Activated CD8-positive, alpha-beta memory T cell treated with anti-CD3 and anti-CD28 coated beads, Interleukin-2, amount 50 U/mL, for 4 hours (primary cell): ENCODE results near the gene AHSP.
"Not testable (repeated sequence)": the region's sequence is repeated elsewhere in the genome, so short reads cannot be mapped to it uniquely, and the experiment has no call there.

Experiments used
- DNase-seq: peaks from one replicate; pipeline ENCODE4 v3.0.0-alpha.2; 2020

The AHSP gene

DNA sequence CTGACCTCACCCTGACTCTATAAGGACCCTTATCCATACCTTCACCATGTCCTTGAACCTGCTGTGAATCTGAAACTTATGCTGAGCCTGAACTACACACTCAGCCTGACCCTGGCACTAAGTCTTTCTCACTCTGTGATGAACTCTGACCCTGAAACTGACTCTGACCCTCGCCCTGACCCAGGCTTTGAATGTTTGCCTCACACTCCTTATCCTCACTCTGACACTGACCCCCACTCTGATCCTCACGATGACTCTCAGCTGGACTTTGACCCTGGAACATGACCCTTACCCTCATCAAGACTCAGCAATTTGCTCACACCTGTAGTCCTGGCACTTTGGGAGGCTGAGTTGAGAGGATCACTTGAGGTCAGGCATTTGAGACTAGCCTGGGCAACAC, 4.4 kb downstream of the AHSP start:
- DNase-seq, result no peak

DNA sequence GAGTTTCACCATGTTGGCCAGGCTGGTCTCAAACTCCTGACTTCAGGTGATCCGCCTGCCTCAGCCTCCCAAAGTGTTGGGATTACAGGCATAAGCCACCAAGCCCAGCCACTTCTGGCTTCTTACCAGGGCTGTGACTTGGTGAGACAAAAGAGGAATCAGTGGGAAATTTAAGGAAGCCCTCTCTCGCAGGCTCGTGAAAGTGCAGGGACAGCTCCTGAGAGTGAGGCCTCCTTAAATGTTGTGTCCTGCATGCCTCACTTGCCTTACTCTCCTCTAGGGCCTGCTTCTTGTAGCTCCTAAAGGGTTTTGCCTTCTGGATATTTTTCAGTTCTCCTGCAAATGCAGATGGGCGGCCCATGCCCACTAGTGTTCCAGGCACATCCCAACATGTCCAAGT, 5.2 kb downstream of the AHSP start:
- no peak for DNase-seq

DNA sequence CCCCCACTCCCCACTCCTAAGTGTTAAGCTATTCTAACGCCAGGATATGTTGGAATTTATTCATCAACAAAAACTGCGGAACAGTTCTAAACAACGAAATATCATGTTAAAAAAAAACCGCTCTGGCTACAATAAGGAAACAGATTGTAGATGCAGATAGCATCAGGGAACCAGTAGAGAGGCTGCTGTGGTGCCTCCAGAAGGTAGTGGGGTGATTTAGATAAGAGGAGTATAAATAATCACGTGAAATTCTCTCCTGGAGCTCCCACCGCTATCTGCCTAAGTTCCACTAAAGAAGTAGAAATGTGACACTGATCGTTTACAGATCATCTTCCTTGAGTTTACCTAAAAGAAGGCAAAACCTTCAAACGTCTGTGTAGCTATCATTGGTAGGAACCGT, 8.0 kb downstream of the AHSP start:
- DNase-seq, result no peak

DNA sequence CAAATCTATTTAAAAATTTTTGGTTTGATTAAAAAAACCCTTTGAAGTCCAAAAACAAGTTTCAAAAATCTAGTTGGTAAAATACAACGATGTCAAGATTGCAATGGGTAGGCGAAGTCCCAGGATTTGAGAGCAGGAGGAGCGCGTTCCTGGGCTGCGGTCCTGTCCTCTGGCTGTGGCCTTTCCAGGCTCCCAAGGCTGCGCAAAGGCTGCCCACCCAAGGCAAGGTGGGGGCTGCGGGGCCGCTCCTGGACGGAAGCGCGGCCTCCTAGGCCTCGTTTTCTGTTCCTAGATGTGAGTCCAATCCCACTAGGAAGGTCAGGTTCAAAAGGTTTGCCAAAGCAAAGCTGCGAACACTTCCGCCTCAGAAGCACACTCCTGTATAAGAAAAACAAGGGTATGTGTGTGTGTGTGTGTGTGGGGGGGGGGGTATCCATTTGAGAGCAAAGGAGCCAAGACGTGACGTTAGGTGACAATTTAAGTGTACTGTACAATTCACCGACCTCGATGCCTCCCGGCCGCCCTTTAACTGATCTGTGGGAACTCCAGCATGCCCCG, 9.2 kb downstream of the AHSP start:
- no peak for DNase-seq

DNA sequence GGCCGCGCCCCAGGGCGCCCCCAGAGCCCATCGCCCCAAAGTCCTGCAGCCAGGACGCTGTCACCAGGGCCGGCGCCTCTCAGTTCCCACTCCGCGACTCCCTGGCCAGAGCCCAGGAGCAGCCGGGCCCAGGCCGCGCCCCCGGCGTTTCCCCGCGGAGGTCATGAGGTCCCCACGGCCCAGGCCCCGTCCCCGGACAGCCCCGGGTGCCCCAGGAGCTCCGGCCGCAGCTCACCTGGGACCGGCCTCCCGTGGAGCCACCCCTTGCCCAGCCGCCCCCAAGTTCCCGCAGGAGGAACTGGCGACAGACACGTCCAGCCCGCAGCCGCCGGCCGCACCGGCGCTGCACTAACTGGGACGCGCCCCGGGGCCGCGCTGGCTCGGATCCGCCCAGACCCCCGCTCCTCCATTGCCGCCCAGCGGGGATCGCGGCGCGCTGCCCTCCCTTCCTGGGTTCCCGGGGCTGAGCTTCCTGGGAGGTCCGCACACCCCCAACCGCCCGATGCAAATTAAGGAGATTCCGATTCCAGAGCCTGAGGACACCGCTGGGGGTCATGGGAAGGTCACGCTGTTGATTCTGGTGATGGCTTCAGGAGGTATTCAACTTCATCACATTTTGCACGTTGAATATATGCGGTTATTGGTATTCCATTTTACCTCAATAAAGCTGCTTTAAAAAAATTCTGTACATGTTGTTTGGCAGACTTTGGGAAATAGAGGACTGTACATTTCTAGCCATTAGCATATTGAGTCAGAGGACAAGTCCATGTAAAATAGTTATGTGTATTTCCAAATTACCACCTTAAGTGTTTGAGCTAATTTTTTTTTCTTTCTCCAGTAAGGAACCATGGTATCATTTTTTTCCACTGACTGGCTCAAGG, 9.9 kb downstream of the AHSP start:
- DNase-seq, result no peak

DNA sequence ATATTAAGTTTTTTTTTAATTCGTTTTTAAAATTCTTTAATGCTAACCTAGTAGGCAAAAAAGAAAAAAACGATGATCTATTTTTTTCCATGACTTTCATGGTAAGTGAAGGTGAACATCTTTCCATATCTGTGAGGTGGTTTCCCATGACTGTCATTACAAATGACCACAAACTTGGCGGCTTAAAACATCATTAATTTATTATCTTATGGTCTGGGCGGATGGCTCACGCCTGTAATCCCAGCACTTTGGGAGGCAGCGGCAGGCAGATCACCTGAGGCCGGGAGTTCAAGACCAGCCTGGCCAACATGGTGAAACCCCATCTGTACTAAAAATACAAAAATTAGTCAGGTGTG, 10.5 kb downstream of the AHSP start:
- not testable (repeated sequence) for DNase-seq

DNA sequence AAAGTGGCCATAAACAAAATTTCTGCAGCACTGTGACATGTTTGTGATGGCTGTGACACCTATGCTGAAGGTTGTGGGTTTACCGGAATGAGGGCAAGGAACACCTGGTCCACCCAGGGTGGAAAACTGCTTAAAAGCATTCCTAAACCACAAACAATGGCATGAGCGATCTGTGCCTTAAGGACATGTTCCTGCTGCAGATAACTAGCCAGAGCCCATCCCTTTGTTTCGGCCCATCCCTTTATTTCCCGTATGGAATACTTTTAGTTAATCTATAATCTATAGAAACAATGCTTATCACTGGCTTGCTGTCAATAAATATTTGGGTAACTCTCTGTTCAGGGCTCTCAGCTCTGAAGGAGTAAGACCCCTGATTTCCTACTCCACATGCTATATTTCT, 12.1 kb downstream of the AHSP start:
- DNase-seq, result not testable (repeated sequence)

DNA sequence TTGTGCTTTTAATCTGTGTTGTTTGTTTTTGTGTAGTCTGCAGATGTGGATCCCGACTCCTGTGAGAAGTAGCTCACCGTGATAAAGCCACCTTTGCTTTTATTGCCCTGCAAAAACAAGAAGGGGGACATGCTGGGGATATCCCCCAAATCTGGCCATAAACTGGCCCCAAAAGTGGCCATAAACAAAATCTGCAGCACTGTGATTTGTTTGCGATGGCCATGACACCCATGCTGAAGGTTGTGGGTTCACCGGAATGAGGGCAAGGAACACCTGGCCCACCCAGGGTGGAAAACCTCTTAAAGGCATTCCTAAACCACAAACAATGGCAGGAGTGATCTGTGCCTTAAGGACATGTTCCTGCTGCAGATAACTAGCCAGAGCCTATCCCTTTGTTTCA, 15.1 kb downstream of the AHSP start:
- DNase-seq, result no peak

DNA sequence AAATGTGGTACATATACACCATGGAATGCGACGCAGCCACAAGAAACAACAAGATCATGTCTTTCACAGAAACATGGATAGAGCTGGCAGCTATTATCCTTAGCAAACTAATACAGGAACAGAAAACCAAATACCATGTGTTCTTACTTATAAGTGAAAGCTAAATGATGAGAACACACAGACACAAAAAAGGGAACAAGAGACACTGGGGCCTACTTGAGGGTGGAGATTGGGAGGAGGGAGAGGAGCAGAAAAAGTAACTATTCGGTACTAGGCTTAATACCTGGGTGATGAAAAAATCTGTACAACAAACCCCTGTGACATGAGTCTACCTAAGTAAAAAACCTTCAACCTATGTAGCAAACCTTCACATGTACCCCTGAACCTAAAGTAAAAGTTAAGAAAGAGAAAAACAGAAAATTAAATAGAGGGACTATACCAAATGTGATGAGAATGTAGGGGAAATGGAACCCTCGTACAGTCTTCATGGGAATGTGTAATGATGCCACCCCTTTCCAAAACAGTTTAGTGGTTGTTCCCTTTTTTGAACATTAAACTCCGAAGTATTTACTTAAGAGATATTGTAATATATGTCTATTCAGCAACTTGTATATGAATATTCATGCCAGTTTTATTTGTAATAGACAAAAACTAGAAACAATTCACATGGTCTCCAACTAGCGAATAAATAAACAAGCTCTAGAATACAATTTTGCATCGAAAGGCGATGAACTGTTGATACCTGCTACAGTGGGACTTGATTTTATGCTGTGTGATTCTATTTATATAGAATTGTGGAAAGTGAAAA, 33.9 kb downstream of the AHSP start:
- no peak for DNase-seq

DNA sequence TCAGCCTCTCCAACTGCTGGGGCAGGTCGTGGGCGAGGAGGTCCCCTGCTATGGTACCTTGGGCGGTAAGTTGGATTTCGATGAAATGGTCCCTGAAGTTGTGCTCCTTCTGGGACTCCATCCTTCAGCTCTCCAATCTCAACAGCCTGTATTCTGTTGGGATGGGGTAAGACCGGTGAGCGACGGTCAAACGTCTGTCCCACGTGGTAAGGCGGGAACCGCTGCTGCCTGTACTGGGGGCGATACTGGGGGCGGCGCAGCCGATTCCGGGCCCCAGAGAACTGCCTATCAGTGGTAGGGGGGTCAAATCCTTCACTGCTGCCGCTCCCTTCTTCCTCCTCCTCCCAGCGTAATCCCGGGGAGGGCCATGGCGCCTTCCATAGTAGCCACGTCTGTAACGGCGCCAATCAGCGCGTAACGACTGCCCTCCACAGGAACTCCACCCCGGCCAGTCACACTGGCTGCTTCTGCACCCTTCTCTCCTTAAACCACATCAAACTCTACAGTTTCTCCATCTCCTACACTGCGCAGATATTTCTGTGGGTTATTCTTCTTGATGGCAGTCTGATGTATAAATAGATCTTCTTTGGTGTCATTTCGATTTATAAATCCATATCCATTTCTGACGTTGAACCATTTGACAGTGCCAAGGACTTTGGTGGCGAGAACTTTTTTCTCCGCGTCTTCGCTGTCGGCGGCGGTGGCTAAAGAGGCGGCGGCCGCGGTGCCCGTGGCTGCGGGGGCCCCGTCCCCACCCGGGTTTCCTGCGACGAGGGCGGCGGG, 41.1 kb downstream of the AHSP start:
- DNase-seq, result no peak

DNA sequence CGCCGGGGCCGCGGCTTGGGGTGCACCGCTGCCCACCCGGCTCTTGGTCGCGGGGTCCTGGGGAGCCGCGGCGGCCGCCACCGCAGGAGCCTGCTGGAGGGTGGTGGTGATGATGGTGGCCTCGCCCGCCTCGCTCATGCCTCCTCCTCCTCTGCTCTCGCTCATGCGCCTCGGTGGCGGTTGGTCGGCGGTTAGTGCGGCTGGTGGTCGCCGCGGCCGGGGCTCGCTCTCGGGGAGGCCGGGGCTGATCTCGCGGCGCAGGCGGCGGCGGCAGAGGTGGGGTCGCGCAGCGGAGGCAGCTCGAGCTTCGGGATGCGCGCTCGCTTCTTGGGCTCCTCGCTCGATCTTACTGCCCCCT, 41.6 kb downstream of the AHSP start:
- DNase-seq, result no peak

DNA sequence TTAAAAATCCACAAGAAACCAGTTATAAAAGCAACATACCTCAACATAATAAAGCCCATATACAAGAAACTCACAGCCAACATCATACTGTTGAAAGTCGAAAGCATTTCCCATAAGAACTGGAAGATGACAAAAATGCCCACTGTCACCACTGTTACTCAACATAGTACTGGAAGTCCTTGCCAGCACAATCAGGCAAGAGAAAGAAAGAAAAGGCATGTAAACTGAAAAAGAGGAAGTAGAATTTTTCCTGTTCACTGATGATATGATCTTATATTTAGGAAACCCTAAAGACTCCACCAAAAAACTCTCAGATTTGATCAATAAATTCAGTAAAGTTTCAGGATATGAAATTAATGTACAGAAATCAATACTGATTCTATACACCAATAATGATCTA, 45.1 kb downstream of the AHSP start:
- DNase-seq, result no peak

DNA sequence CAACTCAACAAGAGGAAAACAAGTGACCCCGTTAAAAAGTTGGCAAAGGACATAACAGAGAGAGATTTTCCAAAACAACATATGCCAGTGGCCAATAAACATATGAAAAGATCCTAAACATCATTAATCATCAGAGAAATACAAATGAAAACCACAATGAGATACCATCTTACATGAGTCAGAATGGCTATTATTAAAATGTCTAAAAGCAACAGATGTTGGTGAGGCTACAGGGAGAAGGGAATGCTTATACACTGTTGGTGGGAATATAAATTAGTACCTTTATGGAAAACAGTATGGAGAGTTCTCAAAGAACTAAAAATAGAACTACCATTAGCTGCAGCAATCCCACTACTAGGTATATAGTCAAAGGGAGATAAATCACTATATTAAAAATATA, 46.5 kb downstream of the AHSP start:
- DNase-seq, result not testable (repeated sequence)

DNA sequence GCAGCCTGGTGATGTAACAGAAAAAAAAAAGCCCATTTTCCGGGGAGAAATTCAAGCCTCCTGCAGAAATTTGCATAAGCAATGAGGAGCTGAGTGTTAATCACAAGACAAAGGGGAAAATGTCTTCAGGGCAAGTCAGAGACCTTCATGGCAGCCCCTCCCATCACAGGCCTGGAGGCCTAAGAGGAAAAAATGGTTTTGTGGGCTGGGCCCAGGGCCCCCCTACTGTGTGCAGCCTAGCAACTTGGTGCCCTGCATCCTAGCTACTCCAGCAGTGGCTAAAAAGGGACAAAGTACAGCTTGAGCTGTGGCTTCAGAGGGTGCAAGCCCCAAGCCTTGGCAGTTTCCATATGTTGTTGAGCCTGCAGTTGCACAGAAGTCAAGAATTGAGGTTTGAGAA, 49.7 kb downstream of the AHSP start:
- no peak for DNase-seq
